Muscle of leg (tissue), 11 donors: ENCODE data around the gene SRRM4. TPM values are rescaled to one million over a fixed set of nuclear protein-coding genes. Genes with fewer than 3 reads are reported as not detected.
A peak's percentile ranks its signal among the peaks of the same experiment; 100 is the strongest.

Source experiments
- DNase-seq: peaks from one replicate; pipeline ENCODE4 v3.0.0; 2013
- H3K27ac ChIP-seq: one replicate; pipeline ENCODE4 v1.5.1; 2013; ENCODE audit warnings: mild to moderate bottlenecking, low read length, control low read depth
- H3K27me3 ChIP-seq: one replicate; pipeline ENCODE4 v1.6.1; 2013; ENCODE audit warnings: low read length; ENCODE audit not compliant: control insufficient read depth, insufficient read depth
- H3K36me3 ChIP-seq: one replicate; pipeline ENCODE4 v1.6.1; 2013; ENCODE audit warnings: low read length; ENCODE audit not compliant: control insufficient read depth, insufficient read depth
- H3K4me1 ChIP-seq: one replicate; pipeline ENCODE4 v1.6.1; 2013; ENCODE audit warnings: low read length; ENCODE audit not compliant: control insufficient read depth, insufficient read depth
- H3K4me3 ChIP-seq: one replicate; pipeline ENCODE4 v1.5.1; 2013; ENCODE audit warnings: low read length, control low read depth
- H3K9me3 ChIP-seq: replicated peaks from 2 replicates; pipeline ENCODE4 v1.6.1; 2013; ENCODE audit warnings: low read depth, low read length; ENCODE audit not compliant: control insufficient read depth
- WGBS: methylation state at CpG from one replicate; pipeline ENCODE4 v1.1.5; 2013; ENCODE audit warnings: missing lambda C conversion rate; ENCODE audit not compliant: insufficient coverage; 5-methylcytosine and 5-hydroxymethylcytosine counted together
- polyA plus RNA-seq, 8 donors: library from polyadenylated mRNA; unstranded; fragments of 120-200 nt; gene quantifications; one replicate each; pipeline versions ENCODE4 v1.2.1 to v1.2.3, GENCODE V29; 2013; ENCODE audit warnings: inconsistent platforms in 1 of 8, low replicate concordance in 1 of 8; ENCODE audit not compliant: insufficient read length in 8 of 8, insufficient read depth in 1 of 8
- total RNA-seq: library from RNA; stranded (reverse); fragments of 120-200 nt; gene quantifications from one replicate; pipeline ENCODE4 v1.2.4, GENCODE V29; 2013

The SRRM4 gene
- total and polyA plus RNA-seq, 9 donors: 0.13 to 0.44 (median 0.21) TPM

DNA sequence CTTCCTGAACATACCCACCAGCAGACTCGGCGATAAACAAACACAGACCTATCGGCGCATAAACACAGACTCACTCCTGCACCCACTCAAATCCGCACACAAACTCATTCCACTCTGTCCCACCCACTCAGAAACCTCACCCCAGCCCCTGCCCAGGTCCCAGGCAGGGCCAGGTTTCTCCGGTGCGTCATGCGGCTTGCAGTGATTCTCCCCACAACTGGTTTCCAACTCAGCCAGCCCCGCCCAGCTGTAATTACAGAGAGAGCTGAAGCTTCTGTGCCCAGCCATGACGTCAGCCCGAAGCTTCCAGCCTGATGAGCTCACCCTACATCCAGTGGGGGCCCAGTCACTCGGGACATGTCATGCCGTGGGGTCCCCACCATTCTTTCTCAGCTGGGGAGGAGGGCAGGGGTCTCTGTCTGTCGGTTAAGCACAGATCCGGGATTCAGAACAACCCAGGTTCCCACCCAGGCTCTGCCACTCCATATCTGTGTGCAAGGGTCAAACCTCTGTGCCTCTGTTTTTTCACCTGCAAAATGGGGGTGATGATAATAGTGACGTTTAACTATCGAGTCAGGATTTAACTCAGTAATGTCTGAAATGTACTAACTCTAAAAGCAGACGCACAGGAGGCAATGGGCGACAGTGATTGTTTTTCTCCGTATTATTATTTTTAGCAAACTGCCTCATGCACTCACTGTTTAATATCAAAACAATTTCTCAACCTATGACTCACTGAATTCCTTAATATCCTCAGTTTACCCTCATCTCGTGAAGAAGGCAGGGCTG, 195.1 kb downstream of the SRRM4 start:
- Histone ChIP-seq H3K4me1 (peaks cover 58% of the 10 kb centered on the region), H3K27ac (peak overlapping the region; percentile 92), H3K9me3 (no peaks in the 10 kb centered on the region), H3K4me3 (peak overlapping the region; percentile 37), H3K27me3 (peaks cover 4% of the 10 kb centered on the region), H3K36me3 (no peaks in the 10 kb centered on the region)
- WGBS: 37% methylated on average over 8 of the region's 21 CpGs
- DNase-seq: peak; percentile 94

DNA sequence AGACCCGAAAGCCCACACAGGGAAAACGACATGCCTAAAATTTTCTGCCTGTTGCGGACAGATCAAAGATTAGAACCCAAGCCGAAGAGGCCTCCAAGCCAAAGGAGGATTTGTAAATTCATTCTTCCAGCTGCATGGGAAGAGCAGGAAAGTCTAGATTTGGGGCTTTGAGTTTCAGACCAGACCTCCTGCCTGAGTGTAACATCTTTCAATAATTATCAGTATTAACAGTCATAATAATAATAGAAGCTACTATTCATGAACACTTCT, 195.7 kb downstream of the SRRM4 start:
- Histone ChIP-seq H3K4me1 (peaks cover 58% of the 10 kb centered on the region), H3K36me3 (no peaks in the 10 kb centered on the region), H3K4me3 (no peak overlapping the region), H3K9me3 (no peaks in the 10 kb centered on the region), H3K27ac (peak overlapping the region; percentile 92), H3K27me3 (peaks cover 4% of the 10 kb centered on the region)
- WGBS: 40% methylated on average over 1 of the region's 4 CpGs
- no peak for DNase-seq

DNA sequence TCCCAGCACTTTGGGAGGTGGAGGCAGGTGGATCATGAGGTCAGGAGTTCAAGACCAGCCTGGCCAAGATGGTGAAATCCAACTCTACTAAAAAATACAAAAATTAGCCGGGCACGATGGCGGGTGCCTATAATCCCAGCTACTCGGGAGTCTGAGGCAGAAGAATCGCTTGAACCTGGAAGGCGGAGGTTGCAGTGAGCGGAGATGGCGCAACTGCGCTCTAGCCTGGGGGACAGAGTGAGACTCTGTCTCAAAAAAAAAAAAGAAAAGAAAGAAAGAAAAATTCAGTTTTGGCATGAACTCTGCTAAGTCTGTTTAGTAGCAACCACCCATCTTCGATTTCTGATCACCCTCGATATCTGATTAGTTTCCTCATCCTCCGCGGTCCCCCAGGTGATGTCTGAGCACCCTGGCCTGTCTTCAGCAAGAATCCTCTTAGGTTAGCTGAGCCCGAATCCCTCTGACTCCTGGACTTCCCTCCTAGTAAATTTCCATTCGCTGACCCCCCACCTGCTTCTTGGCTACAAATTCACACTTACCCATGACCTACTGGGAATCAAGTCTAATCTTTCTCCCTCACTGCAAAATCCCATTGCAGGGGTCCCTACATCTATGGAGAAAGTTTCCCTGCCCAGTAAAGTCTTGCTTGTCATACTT, 196.5 kb downstream of the SRRM4 start:
- Histone ChIP-seq H3K27me3 (peaks cover 4% of the 10 kb centered on the region), H3K9me3 (no peaks in the 10 kb centered on the region), H3K27ac (peak overlapping the region; percentile 94), H3K4me3 (no peak overlapping the region), H3K4me1 (peaks cover 58% of the 10 kb centered on the region), H3K36me3 (peaks cover 3% of the 10 kb centered on the region)
- 87% methylated on average over 14 of the region's 15 CpGs for WGBS
- no peak for DNase-seq

DNA sequence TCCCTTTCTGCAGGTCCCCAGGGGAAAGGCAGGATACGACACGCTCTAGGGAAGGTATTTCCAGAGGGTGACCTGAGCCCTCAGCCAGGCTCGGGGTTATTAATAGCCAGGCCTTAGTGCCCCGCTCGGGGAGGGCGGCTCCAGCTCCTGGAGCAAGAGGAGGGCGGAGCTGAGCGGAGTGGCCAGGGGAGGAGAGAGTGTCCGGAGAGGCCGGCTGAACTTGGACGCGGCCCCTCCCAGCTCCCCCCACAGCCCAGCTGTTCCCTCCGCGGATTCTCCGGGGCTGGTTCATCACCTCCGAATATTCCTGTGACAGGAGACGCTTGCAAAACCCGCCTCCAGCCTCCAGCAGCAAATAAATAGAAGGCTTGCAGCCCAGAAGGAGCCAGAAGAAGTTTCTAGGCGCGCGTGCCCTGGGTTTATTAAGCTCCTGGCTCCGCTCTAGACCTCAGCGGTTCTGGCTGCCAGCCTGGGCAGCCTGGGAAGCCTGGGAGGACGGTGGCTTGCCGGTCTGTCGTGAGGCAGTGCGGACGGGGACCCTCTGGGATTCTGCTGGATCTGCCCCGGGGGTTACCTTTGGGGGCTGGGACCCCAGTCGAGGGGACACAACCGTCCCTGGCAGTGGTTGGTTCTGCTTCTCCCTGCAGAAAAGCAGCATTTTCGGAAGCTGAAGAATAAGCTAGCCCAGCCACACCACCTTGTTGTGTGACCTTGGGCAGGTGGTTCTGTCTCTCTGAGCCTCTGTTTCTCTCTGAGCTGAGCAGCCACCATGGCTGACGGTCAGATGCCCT, 197.4 kb downstream of the SRRM4 start, which contains the start of gene HSPB8:
TSS of gene HSPB8 (plus strand) at position 388 of the 791 bp plus-strand sequence. CDS start at position 770, 382 bp downstream.
- Histone ChIP-seq H3K36me3 (peaks cover 3% of the 10 kb centered on the region), H3K9me3 (no peaks in the 10 kb centered on the region), H3K27me3 (peaks cover 4% of the 10 kb centered on the region), H3K27ac (peak within 1 kb of the TSS; percentile 94), H3K4me1 (peaks cover 58% of the 10 kb centered on the region), H3K4me3 (peak within 1 kb of the TSS; percentile 69)
- DNase-seq: peak; percentile 92
- WGBS: 3% methylated on average over 24 of the region's 33 CpGs

DNA sequence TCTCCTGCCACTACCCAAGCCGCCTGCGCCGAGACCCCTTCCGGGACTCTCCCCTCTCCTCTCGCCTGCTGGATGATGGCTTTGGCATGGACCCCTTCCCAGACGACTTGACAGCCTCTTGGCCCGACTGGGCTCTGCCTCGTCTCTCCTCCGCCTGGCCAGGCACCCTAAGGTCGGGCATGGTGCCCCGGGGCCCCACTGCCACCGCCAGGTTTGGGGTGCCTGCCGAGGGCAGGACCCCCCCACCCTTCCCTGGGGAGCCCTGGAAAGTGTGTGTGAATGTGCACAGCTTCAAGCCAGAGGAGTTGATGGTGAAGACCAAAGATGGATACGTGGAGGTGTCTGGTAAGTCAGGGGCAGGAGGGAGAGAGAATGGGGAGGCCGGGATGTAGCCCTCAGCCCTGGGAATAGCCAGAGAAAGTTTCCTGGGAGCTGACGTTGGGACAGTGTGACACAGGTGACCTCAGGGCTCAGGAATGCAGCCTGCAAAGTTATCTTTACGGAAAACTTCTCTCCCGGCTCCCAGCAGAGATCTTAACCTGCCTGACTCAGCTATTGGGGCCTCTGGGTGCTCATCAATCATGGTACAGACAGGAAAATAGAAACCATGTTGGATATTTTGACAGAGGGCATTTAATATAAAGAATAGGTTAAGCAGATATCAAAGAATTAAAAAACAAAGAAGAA, 198.1 kb downstream of the SRRM4 start:
- WGBS: 35% methylated on average over 8 of the region's 18 CpGs
- H3K27me3 ChIP-seq: peaks cover 4% of the 10 kb centered on the region
- no peaks in the 10 kb centered on the region for H3K9me3 ChIP-seq
- peak overlapping the region; percentile 94 for H3K27ac ChIP-seq
- DNase-seq: no peak
- peaks cover 52% of the 10 kb centered on the region for H3K4me1 ChIP-seq
- peaks cover 3% of the 10 kb centered on the region for H3K36me3 ChIP-seq
- H3K4me3 ChIP-seq: peak overlapping the region; percentile 69

DNA sequence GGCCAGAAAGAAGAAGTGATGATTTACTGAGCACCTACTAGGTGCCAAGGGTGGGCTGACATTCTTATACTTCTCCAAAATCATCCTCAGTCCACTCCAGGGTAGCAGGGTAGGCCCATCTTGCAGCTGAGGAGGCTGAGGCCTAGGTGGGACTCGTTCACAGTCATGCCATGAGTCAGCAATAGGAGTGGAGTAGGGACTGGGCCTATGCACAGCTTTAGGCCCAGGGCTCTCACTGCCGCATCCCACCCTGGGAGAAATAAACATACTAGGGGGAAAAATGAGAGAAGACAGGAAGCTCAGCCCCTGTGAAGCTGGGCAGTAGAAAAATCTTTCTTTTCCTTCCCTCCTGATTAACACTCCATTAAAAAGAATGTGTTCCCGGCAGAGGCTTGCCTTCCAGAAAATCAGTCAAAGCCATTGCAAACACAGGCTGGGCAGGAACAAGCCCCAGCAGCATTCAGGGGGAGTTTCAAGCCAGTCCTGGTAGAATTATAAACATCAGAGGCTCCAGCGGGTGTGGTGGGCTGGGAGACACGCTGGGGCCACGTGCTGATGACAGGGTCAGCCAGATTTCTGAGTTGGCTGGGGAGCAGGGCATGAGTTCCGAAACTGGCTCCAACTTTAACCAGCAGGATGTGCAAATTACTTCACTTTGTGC, 199.2 kb downstream of the SRRM4 start:
- Histone ChIP-seq H3K27me3 (peaks cover 4% of the 10 kb centered on the region), H3K4me1 (peaks cover 43% of the 10 kb centered on the region)
- whole genome bisulfite sequencing: 27% methylated on average over 6 of the region's 7 CpGs

DNA sequence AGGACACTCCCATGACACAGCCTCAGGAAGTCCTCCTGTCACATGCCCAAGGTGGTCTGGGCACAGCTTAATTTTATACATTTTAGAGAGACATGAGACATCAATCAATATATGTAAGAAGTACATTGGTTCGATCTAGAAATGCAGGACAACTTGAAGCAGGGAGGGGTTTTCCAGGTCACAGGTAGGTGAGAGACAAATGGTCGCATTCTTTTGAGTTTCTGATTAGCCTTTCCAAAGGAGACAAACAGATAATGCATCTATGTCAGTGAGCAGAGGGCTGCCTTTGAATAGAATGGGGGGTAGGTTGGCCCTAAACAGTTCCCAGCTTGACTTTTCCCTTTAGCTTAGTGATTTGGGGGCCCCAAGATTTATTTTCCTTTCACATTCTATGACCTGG, 199.9 kb downstream of the SRRM4 start:
- WGBS: 56% methylated on average over 1 of the region's 2 CpGs
- H3K27me3 ChIP-seq: peaks cover under 1% of the 10 kb centered on the region
- no peak for DNase-seq
- H3K36me3 ChIP-seq: peaks cover 3% of the 10 kb centered on the region
- H3K4me3 ChIP-seq: peak overlapping the region; percentile 69
- peak overlapping the region; percentile 94 for H3K27ac ChIP-seq
- H3K4me1 ChIP-seq: peaks cover 37% of the 10 kb centered on the region
- no peaks in the 10 kb centered on the region for H3K9me3 ChIP-seq

More for the DNA sequence above, 199.2 kb downstream of the SRRM4 start:
- Histone ChIP-seq H3K27ac (peak overlapping the region; percentile 94), H3K9me3 (no peaks in the 10 kb centered on the region), H3K36me3 (peaks cover 3% of the 10 kb centered on the region), H3K4me3 (peak overlapping the region; percentile 69)
- DNase-seq: peak; percentile 38

DNA sequence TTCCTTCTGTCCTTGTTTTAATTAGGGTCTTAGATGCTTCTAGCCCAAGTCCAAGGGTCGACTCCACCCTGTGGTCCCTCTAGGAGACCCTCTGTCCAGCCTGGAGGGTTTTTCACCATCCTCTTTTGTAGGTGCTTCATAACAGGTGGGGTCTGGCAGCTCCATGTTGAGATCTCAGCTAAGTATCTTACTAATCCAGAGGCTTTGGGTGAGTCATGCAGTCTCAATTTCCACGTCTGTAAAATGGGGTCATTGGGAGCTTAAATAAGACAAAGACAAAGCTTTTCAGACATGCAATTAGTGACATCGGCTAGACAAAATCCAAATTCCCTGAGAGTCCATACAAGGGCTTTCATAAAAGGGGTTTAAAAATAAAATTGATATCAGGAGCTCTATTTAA, 200.6 kb downstream of the SRRM4 start:
- WGBS: 66% methylated on average over 3 of the region's 3 CpGs
- peaks cover 8% of the 10 kb centered on the region for H3K36me3 ChIP-seq

DNA sequence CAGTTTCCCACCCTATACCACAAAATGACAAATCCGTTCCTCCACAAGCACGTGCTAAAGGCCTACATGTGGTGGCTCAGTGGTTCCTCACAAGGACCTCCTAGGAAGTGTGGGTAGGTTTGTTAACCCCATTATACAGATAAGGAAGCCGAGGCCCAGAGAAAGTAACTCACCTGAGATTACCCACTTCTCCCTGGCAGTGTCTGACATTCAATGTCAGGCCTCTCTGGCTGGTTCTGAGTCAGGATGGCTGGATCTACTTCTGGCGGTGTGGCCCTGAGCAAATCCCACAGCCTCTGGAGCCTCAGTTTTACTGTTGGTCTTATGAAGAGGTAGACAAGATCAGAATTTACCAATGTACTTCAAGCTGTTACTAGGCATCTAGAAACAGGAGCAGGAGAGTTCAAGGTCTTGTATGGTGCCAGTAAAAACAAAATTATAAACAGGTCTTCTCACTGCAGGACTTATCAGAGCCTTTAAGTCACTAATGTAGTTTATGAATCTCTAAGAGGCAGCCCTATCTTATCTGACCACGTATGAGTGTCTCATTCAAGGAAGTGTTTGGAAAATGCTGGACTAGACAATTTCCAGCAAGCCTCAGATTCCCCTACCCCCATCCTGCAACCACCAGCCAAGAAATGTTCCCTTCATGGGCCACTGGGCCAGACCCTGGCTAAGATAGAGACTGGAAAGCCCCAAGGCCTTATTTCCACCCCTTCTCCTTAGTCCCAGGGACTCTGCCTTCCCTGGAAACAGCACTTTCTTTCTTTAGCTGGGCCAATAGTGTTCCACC, 201.6 kb downstream of the SRRM4 start:
- peak overlapping the region; percentile 6 for H3K27ac ChIP-seq

More for the DNA sequence above, 200.6 kb downstream of the SRRM4 start:
- Histone ChIP-seq H3K4me3 (peak overlapping the region; percentile 69), H3K4me1 (peaks cover 30% of the 10 kb centered on the region), H3K27ac (peak overlapping the region; percentile 6), H3K9me3 (no peaks in the 10 kb centered on the region), H3K27me3 (no peaks in the 10 kb centered on the region)
- DNase-seq: no peak

More for the DNA sequence above, 201.6 kb downstream of the SRRM4 start:
- H3K27me3 ChIP-seq: no peaks in the 10 kb centered on the region
- WGBS: 100% methylated on average over 1 of the region's 5 CpGs
- H3K9me3 ChIP-seq: no peaks in the 10 kb centered on the region
- peak overlapping the region; percentile 69 for H3K4me3 ChIP-seq
- peaks cover 16% of the 10 kb centered on the region for H3K36me3 ChIP-seq
- DNase-seq: no peak
- H3K4me1 ChIP-seq: peaks cover 27% of the 10 kb centered on the region
